ENCODE measurements around the gene ZFR2.

DNA sequence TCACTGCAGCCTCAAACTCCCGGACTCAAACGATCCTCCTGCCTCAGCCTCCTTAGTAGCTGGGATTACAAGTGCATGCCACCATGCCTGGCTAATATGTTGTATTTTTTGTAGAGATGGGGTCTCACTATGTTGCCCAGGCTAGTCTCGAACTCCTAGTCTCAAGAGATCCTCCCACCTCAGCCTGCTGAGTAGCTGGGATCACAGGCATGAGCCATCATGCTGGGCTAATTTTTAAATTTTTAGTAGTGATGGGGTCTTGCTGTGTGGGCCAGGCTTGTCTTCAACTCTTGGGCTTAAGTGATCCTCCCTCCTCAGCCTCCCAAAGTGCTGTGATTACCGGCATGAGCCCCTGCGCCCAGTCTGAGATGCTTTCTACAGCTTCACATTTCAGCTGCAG, 26.9 kb upstream of the ZFR2 start:
- TF ChIP-seq, protein P1, sequence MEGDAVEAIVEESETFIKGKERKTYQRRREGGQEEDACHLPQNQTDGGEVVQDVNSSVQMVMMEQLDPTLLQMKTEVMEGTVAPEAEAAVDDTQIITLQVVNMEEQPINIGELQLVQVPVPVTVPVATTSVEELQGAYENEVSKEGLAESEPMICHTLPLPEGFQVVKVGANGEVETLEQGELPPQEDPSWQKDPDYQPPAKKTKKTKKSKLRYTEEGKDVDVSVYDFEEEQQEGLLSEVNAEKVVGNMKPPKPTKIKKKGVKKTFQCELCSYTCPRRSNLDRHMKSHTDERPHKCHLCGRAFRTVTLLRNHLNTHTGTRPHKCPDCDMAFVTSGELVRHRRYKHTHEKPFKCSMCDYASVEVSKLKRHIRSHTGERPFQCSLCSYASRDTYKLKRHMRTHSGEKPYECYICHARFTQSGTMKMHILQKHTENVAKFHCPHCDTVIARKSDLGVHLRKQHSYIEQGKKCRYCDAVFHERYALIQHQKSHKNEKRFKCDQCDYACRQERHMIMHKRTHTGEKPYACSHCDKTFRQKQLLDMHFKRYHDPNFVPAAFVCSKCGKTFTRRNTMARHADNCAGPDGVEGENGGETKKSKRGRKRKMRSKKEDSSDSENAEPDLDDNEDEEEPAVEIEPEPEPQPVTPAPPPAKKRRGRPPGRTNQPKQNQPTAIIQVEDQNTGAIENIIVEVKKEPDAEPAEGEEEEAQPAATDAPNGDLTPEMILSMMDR (IDR thresholded peaks at IDR 0.05) = no peak
- TF ChIP-seq POLR2A (IDR thresholded peaks at IDR 0.05) = no peak

All from lower leg skin (tissue), 3 donors.